HG03196 (cell line): ENCODE measurements around the gene GBP4.

Experiments
- ATAC-seq: cut with Tn5 transposase; IDR thresholded peaks from one replicate; pipeline ENCODE4 v1.9.1; 2021; ENCODE audit not compliant: unreplicated experiment

GBP4 gene

DNA sequence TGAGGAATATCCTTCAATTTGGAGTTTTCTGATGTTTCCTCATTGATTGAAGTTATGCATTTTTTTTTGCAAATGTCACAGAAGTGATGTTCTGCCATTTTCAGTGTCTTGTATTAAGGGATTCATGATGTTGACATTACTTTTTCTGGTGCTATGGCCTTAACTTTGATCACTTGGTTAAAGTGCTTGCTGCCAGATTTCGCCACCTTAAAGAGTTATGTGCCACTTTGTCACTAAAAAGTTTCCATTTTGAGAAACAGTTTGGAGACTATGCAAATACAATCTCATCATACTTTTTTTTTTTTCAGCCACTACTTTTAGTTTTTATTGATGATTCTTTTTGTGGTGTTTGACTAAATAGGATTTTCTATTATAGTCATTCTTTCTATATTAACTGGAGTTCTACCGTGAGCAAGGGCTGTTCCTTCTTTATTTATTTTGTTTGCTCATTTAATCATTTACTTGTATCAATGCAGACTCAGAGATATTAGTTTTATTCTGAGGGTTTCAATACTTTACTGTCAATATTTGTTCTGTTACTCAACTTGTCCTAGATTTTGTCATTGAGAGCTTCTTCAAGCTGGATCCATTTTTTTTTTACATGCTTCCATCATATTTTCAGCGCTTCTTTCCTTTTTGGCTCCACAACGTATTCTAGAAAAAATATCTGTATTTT is 26.1 kb downstream of the GBP4 start:
- ATAC-seq = no peak

DNA sequence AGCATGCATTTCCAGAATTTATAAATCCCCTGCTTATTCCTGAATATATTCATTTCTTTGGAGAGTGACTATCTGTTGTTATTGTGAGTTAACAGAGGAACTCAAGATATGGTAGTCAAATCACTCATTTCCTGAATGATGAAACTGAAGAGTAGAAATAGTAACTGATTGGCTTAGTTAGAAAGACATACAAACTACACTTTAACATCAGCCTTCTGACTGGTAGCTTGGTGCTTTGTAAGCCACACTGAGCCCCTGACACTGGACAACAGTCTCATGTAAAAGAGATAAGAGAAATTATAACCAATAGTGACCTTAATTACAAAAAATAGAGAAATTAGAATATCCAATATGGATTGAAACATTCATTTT is 27.7 kb downstream of the GBP4 start:
- ATAC-seq = no peak

DNA sequence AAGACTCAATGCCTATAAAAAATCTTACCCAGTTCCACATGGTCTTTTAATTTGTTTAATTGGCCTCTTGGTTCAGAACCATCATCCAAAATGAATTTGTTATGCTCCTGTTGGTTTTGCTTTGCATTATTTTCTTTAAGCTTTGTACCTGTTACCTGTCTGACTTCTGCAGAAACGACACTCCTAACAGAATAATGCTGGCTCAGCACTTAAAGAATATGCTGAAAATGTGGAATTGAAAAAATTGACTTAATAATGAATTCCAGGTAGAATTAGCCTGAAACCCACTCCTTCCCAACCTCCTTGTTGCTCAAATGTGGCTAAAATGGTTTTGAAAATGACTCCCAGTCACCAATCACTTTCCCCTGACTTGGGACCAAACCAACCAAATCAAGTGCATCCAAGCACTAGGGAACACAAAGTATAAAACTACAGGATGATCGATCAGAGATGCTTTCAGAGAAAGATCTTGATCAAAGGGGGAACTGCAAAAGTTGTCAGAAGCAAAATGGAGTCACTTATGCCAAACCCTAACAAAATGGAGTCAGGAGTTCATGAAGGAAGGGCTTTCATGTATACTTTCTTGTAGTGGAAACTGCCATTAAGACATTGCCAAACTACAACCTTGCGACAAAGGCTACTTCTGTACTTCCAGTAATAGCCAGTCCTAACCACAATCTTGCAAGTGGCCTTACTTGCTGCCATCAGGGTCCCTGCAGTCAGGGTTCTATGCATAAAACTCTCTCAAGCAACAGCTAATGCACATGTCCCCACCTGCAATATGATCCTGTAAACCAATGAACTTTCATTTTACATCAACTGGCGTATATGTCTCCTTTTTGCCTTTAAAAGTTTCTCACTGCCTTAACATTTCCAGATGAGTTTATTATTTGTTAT is 28.3 kb downstream of the GBP4 start:
- no peak for ATAC-seq

DNA sequence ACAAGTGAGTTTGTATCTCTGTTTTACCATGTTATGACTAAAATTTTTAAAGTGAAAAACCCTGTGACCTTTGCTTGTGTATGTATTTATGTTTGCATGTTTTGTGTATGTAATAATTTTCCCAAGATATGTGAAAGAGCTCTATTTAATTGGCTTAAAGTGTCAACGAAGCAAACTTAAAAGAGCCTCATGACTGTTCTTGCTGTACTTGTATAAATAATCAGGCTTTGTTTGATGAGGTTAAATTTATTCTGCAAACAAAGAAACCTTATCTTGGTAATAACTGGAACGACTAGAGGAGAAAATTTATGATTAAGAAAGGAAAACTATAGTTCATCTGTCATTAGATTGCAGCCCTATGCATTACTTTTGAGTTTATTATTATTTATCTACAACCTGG is 29.6 kb downstream of the GBP4 start:
- no peak for ATAC-seq

DNA sequence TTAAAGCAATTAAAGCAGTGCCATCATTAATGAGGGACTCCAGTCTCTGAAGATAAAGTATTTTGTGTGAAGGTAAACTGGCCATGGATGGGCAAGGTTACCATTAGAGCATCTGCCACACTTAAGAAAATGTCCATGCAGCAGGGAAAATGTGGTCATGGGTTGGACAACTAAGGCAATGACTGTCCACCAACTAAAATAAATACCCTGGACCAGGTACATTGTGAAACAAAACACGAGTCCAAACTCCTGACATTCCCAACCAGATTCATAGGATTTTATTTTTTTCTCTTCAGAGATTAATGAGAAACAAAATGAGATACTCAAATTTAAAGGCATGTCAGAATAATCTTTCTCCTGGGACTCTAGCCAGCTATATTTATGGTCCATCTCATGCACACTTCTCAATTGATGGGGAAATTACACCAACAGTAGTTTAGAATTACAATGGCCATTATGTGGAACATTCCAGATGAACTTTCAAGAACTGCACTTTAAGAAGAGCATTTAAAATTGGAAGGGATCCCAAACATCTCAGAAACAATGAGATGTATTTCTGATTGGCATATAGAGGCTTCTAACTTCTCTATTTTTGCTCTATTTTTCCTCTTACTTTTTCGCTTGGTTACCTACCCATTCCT is 31.0 kb downstream of the GBP4 start:
- ATAC-seq = no peak

DNA sequence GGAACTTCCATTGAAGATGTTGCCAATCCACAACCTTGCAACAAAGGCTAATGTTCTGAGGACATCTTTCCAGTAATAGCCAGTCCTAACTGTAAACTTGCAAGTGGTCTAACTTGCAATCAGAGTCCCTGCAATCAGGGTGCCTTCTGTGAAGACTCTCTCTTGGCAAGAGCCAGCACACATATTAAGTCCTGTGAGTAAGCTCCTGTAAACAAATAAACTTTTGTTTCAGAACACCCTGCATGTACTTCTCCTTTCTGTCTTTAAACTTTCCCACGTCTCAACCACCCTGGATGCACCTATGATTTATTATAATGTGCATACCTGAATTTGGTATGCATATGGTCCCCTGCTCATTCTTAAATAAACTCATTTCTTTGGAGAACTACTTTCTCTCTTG is 32.0 kb downstream of the GBP4 start:
- no peak for ATAC-seq

DNA sequence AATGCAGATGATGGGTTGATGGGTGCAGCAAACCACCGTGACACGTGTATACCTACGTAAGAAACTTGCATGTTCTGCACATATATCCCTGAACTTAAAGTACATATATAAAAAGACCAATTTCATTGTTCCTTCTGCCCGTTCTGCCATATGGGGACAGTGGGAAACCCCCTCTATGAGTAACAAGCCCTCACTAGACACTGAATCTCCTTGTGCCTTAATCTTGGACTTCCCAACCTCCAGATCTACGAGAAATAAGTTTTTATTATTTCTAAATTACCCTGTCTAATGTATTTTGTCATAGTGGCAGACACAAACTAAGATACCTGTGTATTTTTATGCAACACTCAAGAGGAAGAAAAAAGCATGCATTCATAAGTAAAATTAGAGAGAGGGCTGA is 32.9 kb downstream of the GBP4 start:
- no peak for ATAC-seq

DNA sequence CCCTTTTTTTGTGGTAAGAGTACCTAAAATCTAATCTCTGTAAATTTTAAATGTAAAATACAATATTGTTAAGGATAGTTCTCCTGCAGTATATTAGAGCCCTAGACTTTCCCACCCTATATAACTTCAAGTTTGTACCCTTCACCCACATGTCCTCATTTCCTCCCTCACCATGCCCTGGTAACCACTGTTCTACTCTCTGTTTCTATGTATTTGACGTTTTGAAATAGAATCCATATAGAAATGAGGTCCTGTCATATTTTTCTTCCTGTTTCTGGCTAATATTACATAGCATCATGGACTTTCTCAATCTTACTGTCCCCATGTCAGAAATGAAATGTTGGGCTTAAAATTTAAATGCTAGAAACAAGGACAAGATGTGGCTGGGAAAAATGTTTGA is 47.7 kb downstream of the GBP4 start:
- ATAC-seq = no peak

DNA sequence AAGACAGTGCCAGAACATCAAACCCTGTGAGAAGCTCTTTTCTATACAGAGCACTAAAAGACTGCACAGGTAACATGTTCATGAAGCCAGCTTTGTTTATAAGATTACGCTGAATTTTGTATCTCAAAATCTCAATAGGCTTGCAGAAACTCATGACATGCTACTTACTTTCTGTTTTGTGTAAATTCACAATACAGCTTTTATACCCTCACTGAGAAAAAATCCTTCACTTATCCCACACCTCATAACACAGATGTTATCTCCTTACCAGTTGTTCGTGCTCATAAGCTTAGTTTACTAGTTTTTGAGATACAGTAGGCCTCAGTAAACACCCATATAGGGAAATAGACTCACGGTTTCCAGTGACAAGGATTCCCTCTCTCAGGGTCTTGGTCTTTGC is 48.8 kb downstream of the GBP4 start:
- no peak for ATAC-seq

DNA sequence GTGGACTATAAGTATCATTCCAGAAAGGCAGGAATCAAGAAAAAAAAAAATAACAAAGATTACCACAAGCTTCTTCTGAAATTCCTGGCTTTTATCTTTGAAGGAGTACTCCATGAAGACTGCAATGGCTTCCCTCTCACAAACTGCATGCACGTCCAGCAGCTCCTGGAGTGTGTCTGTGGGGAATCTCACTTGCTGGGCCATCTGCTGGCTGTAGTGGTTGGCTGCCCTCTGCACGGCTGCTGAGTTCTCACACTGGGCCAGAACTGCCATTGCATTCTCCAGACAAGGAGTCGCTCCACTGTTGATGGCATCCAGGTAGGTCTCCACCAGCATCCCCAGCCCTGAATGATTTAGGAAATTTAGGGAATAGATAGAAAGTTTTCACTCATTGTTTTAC is 49.5 kb downstream of the GBP4 start:
- ATAC-seq = no peak

DNA sequence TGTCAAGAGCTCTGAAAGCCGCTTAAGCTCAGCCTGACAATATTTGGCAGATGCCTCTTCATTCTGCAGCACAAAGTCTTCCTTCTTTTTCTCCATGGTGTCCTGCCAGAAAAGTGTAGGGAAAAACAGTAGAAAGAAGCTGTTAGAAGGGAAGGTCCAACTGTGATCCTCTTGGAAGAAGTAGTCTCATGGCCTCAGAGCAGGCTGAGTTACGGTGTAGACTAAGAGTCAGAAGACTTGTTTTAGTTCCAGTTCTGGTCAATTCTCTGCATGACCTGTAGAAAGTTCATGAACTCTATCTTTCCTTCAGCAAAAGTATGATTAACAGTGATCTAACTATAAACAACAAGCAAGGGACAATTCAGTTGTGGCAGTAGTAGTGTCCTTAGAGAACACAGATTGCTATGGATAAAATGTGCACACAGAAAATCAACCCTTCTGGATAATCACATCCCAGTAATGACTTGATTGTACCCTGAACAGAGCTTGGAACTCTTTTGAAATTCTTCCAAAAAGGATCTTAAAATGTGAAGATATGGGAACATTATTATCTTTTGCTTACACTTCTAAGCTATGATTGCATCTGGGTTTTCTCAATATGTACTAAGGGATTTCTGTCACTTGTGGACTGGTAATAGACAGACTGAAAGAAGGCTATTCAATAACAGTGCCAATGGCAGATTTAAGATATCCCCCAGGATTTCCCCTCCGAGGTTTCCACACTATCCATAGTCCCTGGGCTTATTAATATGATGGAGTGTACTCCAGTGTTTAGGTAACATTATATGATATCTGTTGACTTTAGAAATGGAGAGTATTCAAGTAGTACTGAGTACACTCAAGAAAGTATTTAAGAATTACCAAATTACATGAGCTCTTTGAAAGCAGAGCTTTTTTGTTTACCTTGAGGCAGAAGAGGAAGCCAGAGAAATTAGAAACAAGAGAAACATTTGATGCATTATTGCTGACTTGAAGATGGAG is 50.8 kb downstream of the GBP4 start:
- no peak for ATAC-seq

DNA sequence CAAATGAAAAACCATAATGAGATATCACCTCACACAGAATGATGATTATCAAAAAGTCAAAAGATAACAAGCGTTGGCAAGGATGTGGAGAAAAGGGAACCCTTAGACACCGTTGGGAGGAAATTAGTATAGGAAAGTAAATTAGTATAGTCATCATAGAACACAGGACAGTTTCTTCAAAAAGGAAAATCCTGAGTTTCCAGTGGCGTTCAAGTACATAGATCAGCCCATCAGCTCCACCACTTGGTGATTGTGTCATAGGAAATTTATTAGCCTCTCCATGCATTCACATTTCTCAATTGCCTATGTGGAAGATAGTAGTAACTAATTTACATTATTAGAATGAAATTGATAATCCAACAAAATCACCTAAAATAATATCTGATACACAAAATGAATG is 52.0 kb downstream of the GBP4 start:
- no peak for ATAC-seq

DNA sequence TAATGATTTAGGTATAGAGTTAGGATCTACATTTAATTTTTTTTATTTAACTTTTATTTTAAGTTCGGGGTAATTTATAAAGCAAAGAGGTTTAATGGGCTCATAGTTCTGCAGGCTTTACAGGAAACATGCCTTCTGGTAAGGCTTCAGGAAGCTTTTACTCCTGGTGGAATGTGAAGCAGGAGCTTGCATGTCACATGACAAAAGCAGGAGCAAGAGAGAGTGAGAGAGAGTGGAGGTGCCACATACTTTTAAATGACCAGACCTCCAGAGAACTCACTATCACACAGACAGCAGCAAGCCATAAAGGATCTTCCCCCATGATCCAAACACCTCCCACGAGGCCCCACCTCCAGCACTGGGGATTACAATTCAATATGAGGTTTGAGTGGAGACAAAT is 55.3 kb downstream of the GBP4 start:
- ATAC-seq = no peak

DNA sequence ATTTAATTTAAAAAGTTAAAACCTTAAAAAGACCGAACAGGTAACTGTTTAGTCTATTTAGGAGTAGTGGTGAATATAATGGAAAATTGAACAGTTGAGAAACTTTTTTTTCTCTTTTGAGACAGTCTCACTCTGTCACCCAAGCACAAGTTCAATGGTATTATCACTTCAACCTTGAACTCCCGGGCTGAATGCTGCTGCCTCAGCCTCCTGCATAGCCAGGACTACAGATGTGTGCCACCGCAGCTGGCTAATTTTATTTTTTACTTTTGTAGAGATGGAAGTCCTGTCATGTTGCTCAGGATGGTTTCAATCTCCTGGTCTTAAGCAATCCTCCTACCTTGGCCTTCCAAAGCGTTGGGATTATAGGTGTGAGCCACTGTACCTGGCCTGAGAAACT is 56.6 kb downstream of the GBP4 start:
- ATAC-seq = no peak

DNA sequence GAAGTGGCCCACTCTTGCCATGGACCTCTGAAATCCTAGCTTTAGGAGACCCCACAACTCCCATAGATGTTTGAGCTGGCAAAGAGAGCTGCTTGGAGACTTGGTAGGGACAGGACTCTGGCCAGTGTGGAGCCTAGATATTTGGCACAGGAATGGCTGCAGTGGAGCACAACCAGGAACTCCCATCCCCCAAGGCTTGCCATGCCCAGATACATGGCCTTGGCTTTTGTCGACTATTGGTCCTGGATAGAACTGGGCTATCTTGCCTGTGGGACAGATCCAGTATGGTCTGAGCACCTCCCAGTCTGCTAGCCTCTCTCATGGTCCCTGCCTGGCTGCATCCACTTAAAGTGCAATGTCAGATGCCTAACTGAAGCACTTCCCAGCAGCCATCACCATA is 65.0 kb downstream of the GBP4 start:
- ATAC-seq = no peak
